HG02970 (cell line): ENCODE measurements around the gene BRAP.
A peak's percentile ranks its signal among the peaks of the same experiment; 100 is the strongest.
"Not testable (repeated sequence)": the region's sequence is repeated elsewhere in the genome, so short reads cannot be mapped to it uniquely, and the experiment has no call there.

Experiments used
- ATAC-seq: cut with Tn5 transposase; IDR thresholded peaks from one replicate; pipeline ENCODE4 v1.9.1; 2021; ENCODE audit warnings: mild to moderate bottlenecking, moderate library complexity, moderate number of reproducible peaks; ENCODE audit not compliant: unreplicated experiment, low FRiP score

The BRAP gene

GRCh38 chr12:111617841-111618240 is 67.9 kb downstream of the BRAP start:
- ATAC-seq: not testable (repeated sequence)

DNA sequence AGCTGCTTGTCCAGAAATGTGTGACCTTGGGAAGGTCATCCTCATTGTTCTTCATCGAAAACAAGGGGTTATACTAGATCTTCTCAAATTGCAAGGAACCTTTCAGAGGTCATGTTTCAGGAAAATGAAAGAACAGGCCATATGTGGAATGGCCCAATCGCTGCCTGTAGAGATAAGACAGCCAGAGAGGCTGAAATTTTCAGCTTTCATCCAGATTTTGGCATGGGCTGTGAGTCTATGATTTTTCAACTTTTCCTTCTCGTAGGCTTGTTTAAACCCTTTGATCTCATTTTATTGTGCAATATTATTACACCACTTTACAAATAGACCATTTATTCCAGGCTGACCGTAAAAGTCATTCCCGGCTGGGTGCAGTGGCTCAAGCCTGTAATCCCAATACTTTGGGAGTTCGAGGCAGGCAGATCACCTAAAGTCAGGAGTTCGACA is 69.6 kb downstream of the BRAP start:
- ATAC-seq: no peak

- no peak for ATAC-seq
Observed at GRCh38 chr12:111607239-111607638, 78.5 kb downstream of the BRAP start.

DNA sequence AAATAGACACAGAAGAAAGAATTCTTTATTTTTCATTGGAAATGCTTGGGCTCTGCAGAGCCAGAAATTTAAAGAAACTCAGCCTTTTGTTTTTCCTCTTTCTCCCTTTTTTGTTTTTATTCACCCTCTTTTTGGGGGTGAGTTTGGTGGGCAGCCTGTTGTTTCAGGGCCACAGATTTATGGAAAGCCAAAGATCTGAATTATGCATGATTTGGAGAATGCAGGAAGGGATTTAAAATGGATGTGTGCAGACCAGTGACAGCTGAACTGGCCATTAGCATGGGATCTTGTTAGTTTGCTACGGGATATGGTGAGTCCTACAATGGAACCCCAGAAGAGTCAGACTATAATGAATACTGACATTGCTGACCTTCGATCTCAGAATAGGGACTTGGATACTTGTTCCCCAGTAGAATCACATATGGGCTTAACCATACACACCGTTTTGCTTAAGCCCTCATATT is 79.0 kb downstream of the BRAP start:
- no peak for ATAC-seq

GRCh38 chr12:111605911-111606766 is 79.6 kb downstream of the BRAP start:
- no peak for ATAC-seq

GRCh38 chr12:111602857-111603256 is 82.9 kb downstream of the BRAP start:
- not testable (repeated sequence) for ATAC-seq

GRCh38 chr12:111602348-111602747 is 83.4 kb downstream of the BRAP start:
- no peak for ATAC-seq

DNA sequence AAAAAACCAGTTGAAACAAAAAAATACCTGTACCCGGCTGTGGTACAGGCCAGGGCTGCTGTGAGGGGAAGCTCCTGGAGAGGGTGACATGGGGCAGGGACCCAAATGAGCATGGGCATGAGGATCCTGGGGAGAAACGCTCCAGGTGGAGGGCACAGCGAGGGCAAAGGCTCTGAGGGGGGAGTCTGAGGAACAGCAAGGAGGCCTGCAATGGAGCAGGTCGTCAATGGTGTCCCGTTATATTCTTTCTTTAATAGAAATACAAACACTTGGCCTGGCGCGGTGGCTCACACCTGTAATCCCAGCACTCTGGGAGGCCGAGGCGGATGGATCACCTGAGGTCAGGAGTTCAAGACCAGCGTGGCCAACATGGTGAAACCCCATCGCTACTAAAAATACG is 84.8 kb downstream of the BRAP start:
- ATAC-seq: not testable (repeated sequence)

- ATAC-seq: no peak
Observed at GRCh38 chr12:111600205-111600642, 85.5 kb downstream of the BRAP start.

- peak; percentile 75 for ATAC-seq
Observed at GRCh38 chr12:111599453-111600204, 86.1 kb downstream of the BRAP start.

DNA sequence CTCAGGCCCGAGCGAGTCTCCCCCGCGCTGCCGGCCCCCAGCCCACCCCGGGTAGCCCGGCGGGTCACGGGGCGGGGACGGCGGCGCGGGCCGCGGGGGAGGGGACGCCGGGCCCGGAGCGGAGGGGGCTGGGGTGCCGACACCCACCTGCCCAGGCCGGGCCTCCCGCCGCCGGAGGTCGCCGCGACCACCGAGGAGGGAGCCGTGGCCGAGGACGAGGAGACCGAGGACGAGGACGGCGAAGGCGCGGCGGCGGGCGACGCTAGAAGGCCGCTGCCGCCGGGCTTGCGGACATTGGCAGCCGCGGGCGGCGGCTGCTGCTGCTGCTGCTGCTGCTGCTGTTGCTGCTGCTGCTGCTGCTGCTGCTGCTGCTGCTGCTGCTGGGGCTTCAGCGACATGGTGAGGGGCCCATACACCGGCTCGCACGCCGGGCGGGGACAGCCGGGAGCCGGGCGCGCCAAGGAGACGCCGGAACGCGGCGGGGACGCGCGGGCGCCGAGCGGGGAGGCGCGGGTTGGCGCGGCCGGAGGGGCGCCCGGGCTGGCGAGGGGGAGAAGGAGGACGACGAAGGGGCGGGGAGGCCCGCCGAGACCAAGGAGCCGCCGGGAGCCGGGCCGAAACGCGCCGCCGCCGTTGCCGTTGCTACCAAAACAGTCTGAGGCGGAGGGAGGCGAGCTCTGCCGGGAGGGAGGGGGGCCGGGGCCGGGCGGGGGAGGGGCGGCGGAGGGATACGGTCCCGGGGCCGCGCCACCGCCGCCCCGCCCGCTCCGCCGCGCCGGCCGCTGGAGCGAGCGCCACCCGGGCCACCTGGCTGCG is 86.9 kb downstream of the BRAP start, which contains the start of gene ATXN2:
TSS of gene ATXN2 (minus strand) at position 679 of the 816 bp plus-strand sequence. CDS start at position 398, 281 bp downstream.
- peak; percentile 64 for ATAC-seq

DNA sequence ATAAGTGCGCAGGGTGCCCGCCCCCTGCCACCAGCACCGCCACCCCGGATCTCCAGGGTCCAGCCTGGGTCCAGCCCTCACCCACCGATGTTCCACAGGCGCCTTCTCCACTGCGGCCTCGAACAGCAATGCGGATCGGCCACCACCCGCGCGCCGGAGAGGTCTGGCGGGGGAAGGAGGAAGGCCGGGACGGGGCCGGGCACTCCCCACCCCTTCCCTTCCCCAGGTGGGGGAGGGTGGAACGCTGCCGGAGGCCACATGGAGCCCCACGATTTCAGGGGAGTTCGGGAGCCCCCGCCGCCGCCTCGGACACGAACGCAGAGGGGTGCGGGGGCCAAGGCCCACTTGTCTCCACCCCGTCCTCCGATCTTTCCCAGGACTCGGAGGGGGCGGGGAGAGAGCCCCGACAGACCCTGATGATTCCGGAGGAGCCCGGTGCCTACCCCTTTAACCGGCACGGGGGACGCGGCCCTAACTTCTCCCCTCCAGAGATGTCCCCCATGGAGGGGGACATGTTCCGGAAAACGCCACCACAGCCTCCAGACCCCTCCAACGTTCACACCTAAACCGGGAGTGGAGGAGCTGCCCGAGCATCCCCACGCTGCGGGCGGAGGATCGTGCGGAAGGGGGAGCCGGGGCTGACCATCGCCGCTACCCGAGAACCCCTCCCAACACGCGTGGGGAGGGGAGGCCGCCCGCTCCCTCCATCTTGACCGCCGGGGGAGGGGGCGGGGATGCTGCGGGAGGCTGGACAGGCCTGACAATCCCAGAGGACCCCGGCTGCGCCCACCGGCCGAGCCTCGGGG is 87.7 kb downstream of the BRAP start:
- peak; percentile 9 for ATAC-seq

- ATAC-seq: no peak
Observed at GRCh38 chr12:111596985-111597830, 88.5 kb downstream of the BRAP start.

- not testable (repeated sequence) for ATAC-seq
Observed at GRCh38 chr12:111595341-111595835, 90.4 kb downstream of the BRAP start.
